Measurements from ENCODE around the gene HSPA1A.
"Not testable (repeated sequence)": the region's sequence is repeated elsewhere in the genome, so short reads cannot be mapped to it uniquely, and the experiment has no call there.

The HSPA1A gene

DNA sequence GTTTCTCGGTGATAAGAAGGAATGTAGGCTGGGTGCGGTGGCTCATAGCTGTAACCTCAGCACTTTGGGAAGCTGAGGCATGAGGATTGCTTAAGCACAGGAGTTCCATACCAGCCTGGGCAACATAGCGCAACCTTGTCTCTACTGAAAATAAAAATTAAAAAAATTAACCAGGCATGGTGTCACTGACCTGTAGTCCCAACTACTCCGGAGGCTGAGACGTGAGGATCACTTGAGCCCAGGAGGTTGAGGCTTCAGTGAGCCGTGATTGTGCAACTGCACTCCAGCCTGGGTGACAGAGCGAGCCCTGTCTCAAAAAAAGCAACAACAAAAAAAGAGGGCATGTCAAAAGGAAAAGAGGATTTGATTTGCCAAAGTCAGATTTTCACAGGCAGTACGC lies 43.4 kb downstream of the HSPA1A start:
- no peak for DNase-seq (ENCODE audit: low read depth)
- TF ChIP-seq, protein P1, sequence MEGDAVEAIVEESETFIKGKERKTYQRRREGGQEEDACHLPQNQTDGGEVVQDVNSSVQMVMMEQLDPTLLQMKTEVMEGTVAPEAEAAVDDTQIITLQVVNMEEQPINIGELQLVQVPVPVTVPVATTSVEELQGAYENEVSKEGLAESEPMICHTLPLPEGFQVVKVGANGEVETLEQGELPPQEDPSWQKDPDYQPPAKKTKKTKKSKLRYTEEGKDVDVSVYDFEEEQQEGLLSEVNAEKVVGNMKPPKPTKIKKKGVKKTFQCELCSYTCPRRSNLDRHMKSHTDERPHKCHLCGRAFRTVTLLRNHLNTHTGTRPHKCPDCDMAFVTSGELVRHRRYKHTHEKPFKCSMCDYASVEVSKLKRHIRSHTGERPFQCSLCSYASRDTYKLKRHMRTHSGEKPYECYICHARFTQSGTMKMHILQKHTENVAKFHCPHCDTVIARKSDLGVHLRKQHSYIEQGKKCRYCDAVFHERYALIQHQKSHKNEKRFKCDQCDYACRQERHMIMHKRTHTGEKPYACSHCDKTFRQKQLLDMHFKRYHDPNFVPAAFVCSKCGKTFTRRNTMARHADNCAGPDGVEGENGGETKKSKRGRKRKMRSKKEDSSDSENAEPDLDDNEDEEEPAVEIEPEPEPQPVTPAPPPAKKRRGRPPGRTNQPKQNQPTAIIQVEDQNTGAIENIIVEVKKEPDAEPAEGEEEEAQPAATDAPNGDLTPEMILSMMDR (IDR thresholded peaks at IDR 0.05; ENCODE audit: low read length, missing control alignments) = no peak
- no peak overlapping the region for H3K4me3 ChIP-seq (replicated peaks; ENCODE audit: low read depth, low read length)

DNA sequence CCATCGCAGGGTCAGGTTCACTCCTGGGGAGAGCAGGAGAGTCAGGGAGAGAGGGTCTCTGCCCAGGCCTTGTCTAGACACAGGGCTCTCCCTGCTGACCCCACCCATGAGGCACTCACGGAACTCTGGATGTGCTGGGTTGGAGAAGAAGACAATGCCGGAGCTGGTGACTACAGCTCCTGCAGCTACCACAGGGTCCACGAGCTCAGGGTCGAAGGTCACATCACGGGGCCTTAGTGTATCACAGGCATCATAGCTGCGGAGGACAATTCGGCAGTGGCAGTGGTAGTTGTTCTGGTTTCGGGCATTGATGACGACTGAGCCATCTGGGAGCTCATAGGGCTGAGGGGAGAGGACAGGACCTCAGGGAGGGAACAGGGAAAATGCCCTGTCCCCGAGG lies 44.6 kb downstream of the HSPA1A start:
- H3K4me3 ChIP-seq (replicated peaks; ENCODE audit: low read depth, low read length) = no peak overlapping the region
- TF ChIP-seq, protein P1 (IDR thresholded peaks at IDR 0.05; ENCODE audit: low read length, missing control alignments) = no peak

DNA sequence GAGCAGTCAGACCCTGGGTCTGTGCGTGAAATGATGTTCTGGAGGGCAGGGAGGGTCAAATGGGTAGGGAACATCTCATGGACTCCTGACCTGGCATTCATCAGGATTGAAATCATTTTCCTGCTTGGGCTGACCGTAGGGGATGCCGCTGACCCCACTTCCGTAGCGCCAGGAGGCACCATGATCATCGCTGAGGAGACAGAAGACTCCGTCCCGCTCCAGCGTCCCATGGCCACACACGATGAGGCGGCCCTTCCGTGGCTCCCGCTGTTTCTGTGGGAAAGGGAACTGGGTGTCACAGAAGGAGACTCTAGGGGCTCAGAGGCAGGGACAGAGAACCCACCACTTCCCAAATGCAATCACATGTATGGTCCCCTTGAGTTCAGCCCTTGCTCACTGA lies 45.0 kb downstream of the HSPA1A start:
- no peak for DNase-seq (ENCODE audit: low read depth)
- no peak overlapping the region for H3K4me3 ChIP-seq (replicated peaks; ENCODE audit: low read depth, low read length)
- TF ChIP-seq, protein P1 (IDR thresholded peaks at IDR 0.05; ENCODE audit: low read length, missing control alignments) = no peak

More for the DNA sequence above, 44.6 kb downstream of the HSPA1A start:
- no peak for DNase-seq (ENCODE audit: low read depth)

- TF ChIP-seq, protein P1 (IDR thresholded peaks at IDR 0.05; ENCODE audit: low read length, missing control alignments) = no peak
- DNase-seq (ENCODE audit: low read depth) = no peak
- H3K4me3 ChIP-seq (replicated peaks; ENCODE audit: low read depth, low read length) = no peak overlapping the region
These were observed 45.8 kb downstream of the HSPA1A start for GRCh38 chr6:31861150-31861549.

DNA sequence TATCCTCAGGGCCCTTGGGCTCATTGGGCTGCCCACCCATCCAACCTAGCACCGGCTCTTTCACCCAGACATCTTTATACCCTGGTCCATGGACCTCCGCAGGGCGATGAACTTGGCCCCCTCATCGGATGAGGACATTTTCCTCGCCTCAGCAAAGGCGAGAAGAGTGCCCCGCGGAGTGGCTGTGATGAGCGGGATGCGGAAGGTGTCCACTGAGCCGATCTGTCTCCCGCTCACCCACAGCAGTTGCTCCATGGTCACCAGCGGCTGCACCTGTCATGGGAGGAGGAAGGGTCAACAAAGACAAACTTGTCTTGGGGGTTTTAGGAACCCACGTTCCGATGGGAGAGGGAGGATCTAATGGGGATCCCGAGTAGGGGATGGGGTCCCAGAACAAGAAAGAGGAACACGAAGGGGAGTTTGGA lies 46.6 kb downstream of the HSPA1A start:
- no peak for DNase-seq (ENCODE audit: low read depth)
- TF ChIP-seq, protein P1 (IDR thresholded peaks at IDR 0.05; ENCODE audit: low read length, missing control alignments) = no peak
- peak overlapping the region; percentile 98 for H3K4me3 ChIP-seq (replicated peaks; ENCODE audit: low read depth, low read length)

- peak; percentile 100 for DNase-seq (ENCODE audit: low read depth)
- TF ChIP-seq, protein P1 (IDR thresholded peaks at IDR 0.05; ENCODE audit: low read length, missing control alignments) = no peak
- H3K4me3 ChIP-seq (replicated peaks; ENCODE audit: low read depth, low read length) = peak within 1 kb of the TSS; percentile 98
These were observed 47.2 kb downstream of the HSPA1A start, which contains the start of gene NEU1 for GRCh38 chr6:31862344-31863235. Gene NEU1 (minus strand): TSS chr6:31862821. CDS start chr6:31862776, 45 bp downstream.

DNA sequence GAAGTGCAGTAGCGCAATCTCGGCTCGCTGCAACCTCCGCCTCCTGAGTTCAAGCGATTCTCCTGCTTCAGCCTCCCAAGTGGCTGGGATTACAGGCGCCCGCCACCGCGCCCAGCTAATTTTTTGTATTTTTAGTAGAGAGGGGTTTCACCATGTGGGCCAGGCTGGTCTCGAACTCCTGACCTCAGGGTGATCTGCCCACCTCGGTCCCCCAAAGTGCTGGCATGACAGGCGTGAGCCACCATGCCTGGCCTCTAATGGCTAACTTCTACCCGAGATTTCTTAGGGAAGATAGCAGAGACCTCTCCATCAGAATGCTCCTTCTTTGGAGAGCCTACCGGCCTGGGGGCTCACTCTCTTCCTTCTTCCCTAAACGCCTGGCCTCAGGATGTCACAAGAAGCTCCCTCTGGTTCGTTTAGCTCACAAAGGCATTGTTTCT lies 48.8 kb downstream of the HSPA1A start:
- H3K4me3 ChIP-seq (replicated peaks; ENCODE audit: low read depth, low read length) = peak overlapping the region; percentile 63
- not testable (repeated sequence) for DNase-seq (ENCODE audit: low read depth)
